Skeletal muscle satellite cell (primary cell): ENCODE results near the gene MFSD2A.
"Not testable (repeated sequence)": the region's sequence is repeated elsewhere in the genome, so short reads cannot be mapped to it uniquely, and the experiment has no call there.

Source experiments
- H3K27me3 ChIP-seq: 2 replicates; pipeline ENCODE4 v1.7.0; 2013; ENCODE audit warnings: low read length; ENCODE audit not compliant: control insufficient read depth, insufficient read depth
- H3K36me3 ChIP-seq: 2 replicates; pipeline ENCODE4 v1.7.0; 2013; ENCODE audit warnings: mild to moderate bottlenecking, control low read depth, low read length; ENCODE audit not compliant: insufficient read depth
- H3K4me1 ChIP-seq: 2 replicates; pipeline ENCODE4 v1.7.0; 2013; ENCODE audit warnings: low read length; ENCODE audit not compliant: control insufficient read depth, insufficient read depth
- H3K4me2 ChIP-seq: 2 replicates; pipeline ENCODE4 v1.7.0; 2013; ENCODE audit warnings: mild to moderate bottlenecking, low read length
- H3K4me3 ChIP-seq: 2 replicates; pipeline ENCODE4 v1.7.0; 2013; ENCODE audit warnings: low read length
- H3K9ac ChIP-seq: 2 replicates; pipeline ENCODE4 v1.7.0; 2013; ENCODE audit warnings: mild to moderate bottlenecking, low read depth, low read length, moderate library complexity
- H3K9me3 ChIP-seq: replicated peaks from 2 replicates; pipeline ENCODE4 v1.7.0; 2013; ENCODE audit warnings: mild to moderate bottlenecking, control low read depth, low read length

The MFSD2A gene

DNA sequence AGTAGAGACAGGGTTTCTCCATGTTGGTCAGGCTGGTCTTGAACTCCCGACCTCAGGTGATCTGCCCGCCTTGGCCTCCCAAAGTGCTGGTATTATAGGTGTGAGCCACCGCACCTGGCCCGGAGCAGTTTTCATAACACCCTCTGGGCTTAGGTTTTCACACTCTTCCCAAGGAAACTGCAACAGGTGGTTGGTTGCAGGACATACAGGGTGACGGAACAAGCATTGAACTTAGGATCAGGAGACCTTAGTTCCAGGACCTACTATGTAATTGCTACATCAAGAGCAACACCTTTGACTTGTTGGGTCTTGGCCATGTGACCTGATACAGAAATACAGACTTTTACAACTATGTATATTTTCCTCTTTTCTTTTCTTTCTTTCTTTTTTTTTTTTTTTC is 37.9 kb downstream of the MFSD2A start:
- H3K9me3 ChIP-seq = no peaks in the 10 kb centered on the region
- no peak overlapping the region for H3K9ac ChIP-seq
- no peak overlapping the region for H3K4me3 ChIP-seq
- peaks cover 6% of the 10 kb centered on the region for H3K4me1 ChIP-seq
- H3K4me2 ChIP-seq = no peak overlapping the region
- no peaks in the 10 kb centered on the region for H3K27me3 ChIP-seq
- H3K36me3 ChIP-seq = no peaks in the 10 kb centered on the region

DNA sequence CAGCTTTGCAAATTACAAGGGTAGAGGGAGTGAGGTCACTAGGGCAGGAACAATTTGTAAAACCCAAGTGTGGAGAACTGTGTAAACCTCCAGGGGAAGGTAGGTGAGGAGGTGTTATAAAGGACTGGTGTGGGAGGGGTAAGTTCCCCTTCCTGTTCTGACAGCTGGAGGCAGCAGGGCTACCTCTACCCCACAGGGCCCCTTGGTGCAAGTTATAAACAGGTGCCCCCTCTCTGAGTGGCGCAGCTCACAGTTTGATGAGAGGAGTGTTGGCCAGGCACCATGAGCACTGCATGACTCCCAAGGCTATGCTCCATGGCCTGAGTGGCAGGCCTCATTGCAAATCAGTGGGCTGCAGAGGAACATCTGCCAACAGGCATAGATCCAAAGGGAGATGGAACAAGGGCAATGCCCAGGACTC is 41.0 kb downstream of the MFSD2A start:
- Histone ChIP-seq H3K4me1 (peaks cover 6% of the 10 kb centered on the region), H3K9me3 (no peaks in the 10 kb centered on the region), H3K4me2 (no peak overlapping the region), H3K27me3 (peaks cover 2% of the 10 kb centered on the region), H3K9ac (no peak overlapping the region), H3K36me3 (no peaks in the 10 kb centered on the region), H3K4me3 (no peak overlapping the region)

DNA sequence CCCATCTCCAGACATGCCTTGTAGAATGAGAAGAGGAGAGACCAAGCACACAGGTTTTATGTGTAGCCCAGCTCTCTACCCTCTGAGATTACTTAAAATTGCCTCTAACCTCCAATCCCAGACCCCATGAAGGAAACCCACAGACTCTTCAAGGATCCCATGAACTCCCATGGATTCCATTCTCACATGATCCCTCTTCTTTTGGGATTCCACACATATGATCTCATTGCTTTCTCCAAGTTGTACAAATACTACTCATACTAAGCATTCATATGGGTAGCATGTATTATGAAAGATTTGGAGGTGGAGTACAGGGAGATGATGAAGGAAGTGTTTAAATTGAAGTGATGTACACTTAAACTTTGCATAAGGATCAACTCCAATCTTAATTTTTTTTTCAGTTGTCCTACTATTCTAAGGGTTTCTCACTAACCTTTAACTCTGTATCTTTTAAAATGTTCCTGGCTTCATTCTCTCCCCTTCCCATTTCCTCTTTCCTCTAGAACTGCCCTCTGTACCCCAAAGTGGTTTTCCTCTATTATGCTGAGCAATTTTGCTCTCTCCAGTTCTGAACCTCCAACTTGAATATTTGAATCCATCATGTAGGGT is 41.6 kb downstream of the MFSD2A start:
- Histone ChIP-seq H3K9ac (no peak overlapping the region), H3K4me2 (no peak overlapping the region), H3K4me1 (peaks cover 6% of the 10 kb centered on the region), H3K36me3 (no peaks in the 10 kb centered on the region), H3K4me3 (no peak overlapping the region), H3K27me3 (peaks cover 2% of the 10 kb centered on the region), H3K9me3 (no peaks in the 10 kb centered on the region)

DNA sequence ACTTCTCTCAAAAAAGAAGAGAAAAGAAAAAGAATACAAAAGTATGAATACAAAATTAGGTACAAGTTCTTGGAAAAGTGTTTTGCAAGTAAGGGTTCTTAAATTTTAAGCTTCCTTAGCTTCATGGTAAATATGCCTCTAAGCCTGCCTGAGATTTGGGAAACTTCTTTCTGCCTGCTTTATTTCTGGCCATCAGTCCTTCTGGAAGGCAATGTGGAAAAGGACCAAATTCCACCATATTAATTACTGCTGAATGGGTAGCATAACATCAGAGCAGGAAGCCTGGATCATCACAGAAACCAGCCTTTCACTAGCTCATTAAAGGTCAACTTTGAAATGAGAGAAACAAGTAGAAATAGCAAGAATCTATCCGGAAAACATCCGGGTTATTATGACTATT is 46.5 kb downstream of the MFSD2A start:
- Histone ChIP-seq H3K36me3 (no peaks in the 10 kb centered on the region), H3K9ac (no peak overlapping the region)

DNA sequence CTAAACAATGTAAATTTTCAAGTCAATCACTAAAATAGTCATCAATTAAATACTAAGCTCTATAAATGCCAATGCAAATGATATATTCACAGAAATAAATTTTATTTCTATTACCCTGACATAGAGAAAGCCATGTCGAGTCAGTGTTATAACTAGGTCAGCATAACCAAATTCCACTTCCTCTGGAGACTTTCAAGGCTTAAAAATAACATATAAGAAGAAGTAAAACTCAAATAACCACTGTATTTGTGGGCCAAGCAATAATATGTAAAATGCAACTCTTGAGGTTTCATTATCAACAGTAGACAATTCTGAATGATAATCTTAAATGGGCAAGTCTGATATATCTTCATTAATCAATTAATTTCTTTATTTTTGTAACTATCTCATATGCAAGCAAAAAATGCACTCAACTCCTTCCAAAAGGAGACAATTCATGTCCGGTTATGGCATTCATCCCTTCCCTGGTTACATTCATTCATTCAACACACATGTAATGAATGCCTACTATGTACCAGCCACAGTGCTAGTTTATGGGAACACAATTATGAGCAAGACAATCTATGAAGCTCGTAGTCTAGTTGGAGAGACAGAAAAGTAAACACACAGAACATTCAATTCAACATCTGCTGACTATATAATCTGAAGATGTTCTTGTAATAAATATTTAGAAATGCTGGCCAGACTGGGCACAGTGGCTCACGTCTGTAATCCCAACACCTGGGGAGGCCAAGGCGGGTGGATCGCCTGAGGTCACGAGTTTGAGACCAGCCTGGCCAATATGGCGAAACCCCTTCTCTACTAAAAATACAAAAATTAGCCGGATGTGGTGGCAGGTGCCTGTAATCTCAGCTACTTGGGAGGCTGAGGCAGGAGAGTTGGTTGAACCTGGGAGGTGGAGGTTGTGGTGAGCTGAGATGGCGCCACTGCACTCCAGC is 48.5 kb downstream of the MFSD2A start:
- H3K4me3 ChIP-seq = no peak overlapping the region
- H3K9me3 ChIP-seq = no peaks in the 10 kb centered on the region
- no peaks in the 10 kb centered on the region for H3K4me1 ChIP-seq
- peaks cover 7% of the 10 kb centered on the region for H3K27me3 ChIP-seq
- no peak overlapping the region for H3K4me2 ChIP-seq
- H3K9ac ChIP-seq = no peak overlapping the region
- H3K36me3 ChIP-seq = no peaks in the 10 kb centered on the region

More for the DNA sequence above, 46.5 kb downstream of the MFSD2A start:
- Histone ChIP-seq H3K27me3 (peaks cover 7% of the 10 kb centered on the region), H3K4me2 (no peak overlapping the region), H3K4me1 (no peaks in the 10 kb centered on the region), H3K4me3 (no peak overlapping the region), H3K9me3 (no peaks in the 10 kb centered on the region)

DNA sequence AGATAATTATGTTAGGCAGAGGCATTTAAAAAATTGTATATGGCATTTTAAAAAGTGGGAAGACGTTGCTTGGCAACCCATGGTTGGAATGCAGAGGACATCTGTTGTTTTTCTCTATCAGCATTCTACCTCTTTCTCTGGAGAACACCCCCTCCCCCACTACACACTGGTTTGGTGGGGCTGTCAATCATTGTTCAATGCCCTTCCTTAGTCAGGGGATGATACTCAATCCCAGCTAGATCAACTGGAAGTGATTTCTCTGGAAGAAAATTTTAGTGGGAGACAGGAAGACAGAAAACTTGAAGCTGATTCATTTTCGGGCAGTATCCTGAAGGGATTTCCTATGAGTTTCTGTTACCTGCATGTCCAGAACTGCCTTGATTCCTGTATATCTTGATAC is 49.9 kb downstream of the MFSD2A start:
- no peak overlapping the region for H3K9ac ChIP-seq
- no peaks in the 10 kb centered on the region for H3K4me1 ChIP-seq
- no peak overlapping the region for H3K4me2 ChIP-seq
- no peaks in the 10 kb centered on the region for H3K9me3 ChIP-seq
- H3K27me3 ChIP-seq = peaks cover 4% of the 10 kb centered on the region
- H3K4me3 ChIP-seq = no peak overlapping the region
- no peaks in the 10 kb centered on the region for H3K36me3 ChIP-seq

DNA sequence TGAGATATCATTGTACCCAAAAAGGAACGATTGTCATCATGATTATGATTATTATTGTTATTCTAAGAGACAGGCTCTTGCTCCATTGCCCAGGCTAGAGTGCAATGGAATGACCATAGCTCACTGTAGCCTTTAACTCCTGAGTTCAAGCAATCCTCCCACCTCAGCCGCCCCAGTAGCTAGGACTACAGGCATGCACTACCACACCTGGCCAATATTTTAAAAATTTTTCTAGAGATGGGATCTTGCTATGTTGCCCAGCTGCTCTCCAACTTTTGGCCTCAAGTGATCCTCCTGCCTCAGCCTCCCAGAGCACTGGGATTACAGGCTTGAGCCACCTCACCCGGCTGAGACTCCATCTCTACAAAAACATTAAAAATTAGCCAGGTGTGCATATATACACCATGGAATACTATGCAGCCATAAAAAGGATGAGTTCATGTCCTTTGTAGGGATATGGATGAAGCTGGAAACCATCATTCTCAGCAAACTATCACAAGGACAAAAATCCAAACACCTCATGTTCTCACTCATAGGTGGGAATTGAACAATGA is 52.6 kb downstream of the MFSD2A start:
- H3K9me3 ChIP-seq, H3K36me3 ChIP-seq, H3K4me2 ChIP-seq, H3K4me3 ChIP-seq, H3K27me3 ChIP-seq, H3K4me1 ChIP-seq, H3K9ac ChIP-seq: not testable (repeated sequence)

DNA sequence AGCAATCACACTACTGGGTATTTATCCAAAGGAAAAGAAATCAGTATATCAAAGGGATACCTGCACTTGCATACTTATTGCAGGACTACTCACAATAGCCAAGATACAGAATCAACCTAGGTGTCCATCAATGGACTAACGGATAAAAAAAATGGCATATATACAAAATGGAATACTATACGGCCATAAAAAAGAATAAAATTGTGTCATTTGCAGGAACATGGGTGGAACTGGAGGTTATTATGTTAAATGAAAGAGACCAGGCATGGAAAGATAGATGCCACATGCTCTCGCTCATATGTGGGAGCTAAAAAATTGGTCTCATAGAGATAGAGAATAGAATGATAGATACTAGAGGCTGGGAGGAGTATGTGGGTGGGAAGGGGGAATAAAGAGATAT is 56.3 kb downstream of the MFSD2A start:
- no peak overlapping the region for H3K4me2 ChIP-seq
- H3K9ac ChIP-seq = no peak overlapping the region
- peaks cover 13% of the 10 kb centered on the region for H3K4me1 ChIP-seq
- H3K36me3 ChIP-seq = no peaks in the 10 kb centered on the region
- H3K9me3 ChIP-seq = no peaks in the 10 kb centered on the region
- no peaks in the 10 kb centered on the region for H3K27me3 ChIP-seq
- no peak overlapping the region for H3K4me3 ChIP-seq

DNA sequence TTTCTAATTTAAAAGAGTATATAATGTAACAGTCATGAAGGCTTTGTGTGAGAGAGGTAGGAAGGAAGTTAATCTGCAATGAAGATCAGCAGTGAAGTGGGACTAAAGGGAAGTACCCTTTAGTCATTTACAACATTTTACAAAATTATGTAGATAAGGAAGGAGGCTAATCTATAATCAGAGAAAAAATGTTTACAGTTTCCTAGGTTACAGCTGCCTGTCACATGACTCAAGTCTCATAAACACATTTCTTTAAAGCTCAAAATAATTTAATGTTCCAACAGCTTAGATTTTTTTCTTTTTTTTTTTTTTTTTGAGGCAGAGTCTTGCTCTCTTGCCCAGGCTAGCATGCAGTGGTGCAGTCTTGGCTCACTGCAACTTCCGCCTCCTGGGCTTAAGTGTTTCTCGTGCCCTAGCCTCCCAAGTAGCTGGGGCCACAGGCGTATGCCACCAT is 59.3 kb downstream of the MFSD2A start:
- Histone ChIP-seq H3K9me3 (no peaks in the 10 kb centered on the region), H3K36me3 (no peaks in the 10 kb centered on the region), H3K4me3 (no peak overlapping the region), H3K4me2 (peak overlapping the region; percentile 49), H3K27me3 (no peaks in the 10 kb centered on the region), H3K4me1 (peaks cover 13% of the 10 kb centered on the region), H3K9ac (no peak overlapping the region)

DNA sequence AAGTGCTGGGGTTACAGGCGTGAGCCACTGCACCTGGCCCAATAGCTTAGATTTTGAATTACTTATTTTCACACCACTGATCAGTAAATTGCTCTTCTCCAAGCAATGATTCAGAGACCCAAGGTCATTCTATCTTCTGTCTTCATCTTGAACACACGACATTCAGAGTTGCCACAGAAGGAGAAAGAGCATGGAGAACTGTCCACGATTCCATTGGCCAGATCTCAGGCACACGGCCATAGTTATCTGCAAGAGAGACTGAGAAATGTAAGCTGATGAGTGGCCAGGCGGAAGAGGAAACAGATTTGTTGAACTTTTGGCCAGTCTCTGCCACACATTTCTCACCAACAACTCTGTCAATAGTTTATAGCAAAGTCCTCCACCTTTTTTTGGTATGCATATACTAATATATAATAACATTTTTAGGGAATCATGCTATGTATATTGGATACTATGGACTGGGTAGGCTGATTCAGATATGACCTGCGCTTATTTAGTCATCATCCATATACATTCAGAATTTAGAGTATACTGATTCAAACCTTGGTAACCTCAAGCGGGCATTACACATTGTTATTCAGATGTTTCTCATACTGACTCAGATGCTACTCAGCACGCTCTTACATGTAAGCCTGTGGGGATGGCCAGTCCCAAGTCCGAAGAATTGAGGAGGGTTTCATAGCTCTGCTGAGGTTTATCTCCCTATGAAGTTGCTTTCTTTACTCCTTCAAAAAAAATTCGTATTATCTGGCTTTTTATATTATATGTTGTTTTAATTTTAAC is 60.1 kb downstream of the MFSD2A start:
- Histone ChIP-seq H3K9me3 (no peaks in the 10 kb centered on the region), H3K4me3 (no peak overlapping the region), H3K27me3 (no peaks in the 10 kb centered on the region), H3K36me3 (no peaks in the 10 kb centered on the region), H3K4me1 (peaks cover 13% of the 10 kb centered on the region), H3K9ac (peak overlapping the region; percentile 20), H3K4me2 (peak overlapping the region; percentile 49)

DNA sequence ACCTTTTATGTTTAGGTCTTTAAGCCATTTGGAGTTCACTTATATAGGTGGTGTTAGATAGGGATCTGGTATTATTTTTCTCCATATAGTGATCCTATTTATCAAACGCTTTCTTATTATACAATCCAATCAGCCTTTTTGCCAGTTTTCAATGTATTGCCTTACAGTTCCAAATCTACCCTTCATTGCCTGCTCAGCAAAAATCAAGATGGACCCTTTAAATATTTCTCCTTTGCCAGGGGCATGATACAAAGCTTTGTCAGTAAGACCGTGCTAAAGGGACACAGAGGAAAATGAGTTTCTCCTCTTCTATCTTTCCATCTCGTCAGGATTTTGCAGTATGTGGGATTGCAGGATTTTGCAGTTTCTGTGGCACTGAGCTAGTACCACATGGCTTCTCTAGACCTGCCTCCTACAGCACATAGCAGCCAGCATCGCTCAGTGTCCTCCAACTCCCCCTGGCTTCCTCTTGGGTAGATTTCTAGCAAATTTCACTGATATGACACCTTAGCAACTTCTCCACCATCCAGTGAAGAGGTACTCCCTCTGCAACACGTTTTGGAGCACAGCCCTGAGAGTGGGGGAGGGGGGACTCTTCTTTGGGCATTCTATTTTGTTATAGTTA is 63.1 kb downstream of the MFSD2A start:
- H3K36me3 ChIP-seq = no peaks in the 10 kb centered on the region
- H3K4me2 ChIP-seq = no peak overlapping the region
- H3K9me3 ChIP-seq = no peaks in the 10 kb centered on the region
- H3K27me3 ChIP-seq = no peaks in the 10 kb centered on the region
- no peak overlapping the region for H3K4me3 ChIP-seq
- H3K4me1 ChIP-seq = peaks cover 13% of the 10 kb centered on the region
- no peak overlapping the region for H3K9ac ChIP-seq
